Effector memory CD4-positive, alpha-beta T cell (primary cell): ENCODE results near the gene MAPT.

Experiments used
- DNase-seq, 3 donors: peaks; one replicate each; pipeline ENCODE4 v3.0.0-alpha.2; 2020
- H3K27ac ChIP-seq: 2 replicates; pipeline ENCODE4 v1.7.0; 2013; ENCODE audit warnings: mild to moderate bottlenecking, low read length, moderate library complexity; ENCODE audit not compliant: insufficient read depth, poor library complexity, severe bottlenecking
- H3K27me3 ChIP-seq: replicated peaks from 2 replicates; pipeline ENCODE4 v1.7.0; 2013; ENCODE audit warnings: mild to moderate bottlenecking, low read length; ENCODE audit not compliant: insufficient read depth, control insufficient read depth, poor library complexity, severe bottlenecking
- H3K36me3 ChIP-seq: 2 replicates; pipeline ENCODE4 v1.7.0; 2013; ENCODE audit warnings: mild to moderate bottlenecking, low read length, moderate library complexity; ENCODE audit not compliant: control insufficient read depth, insufficient read depth
- H3K4me1 ChIP-seq: 2 replicates; pipeline ENCODE4 v1.7.0; 2013; ENCODE audit warnings: low read length, mild to moderate bottlenecking; ENCODE audit not compliant: control insufficient read depth, insufficient read depth, poor library complexity, severe bottlenecking
- H3K4me3 ChIP-seq: 2 replicates; pipeline ENCODE4 v1.7.0; 2013; ENCODE audit warnings: low read length, low read depth, mild to moderate bottlenecking; ENCODE audit not compliant: insufficient read depth, poor library complexity, severe bottlenecking
- H3K9me3 ChIP-seq: 2 replicates; pipeline ENCODE4 v1.7.0; 2013; ENCODE audit warnings: mild to moderate bottlenecking, low read length, moderate library complexity; ENCODE audit not compliant: control insufficient read depth

The MAPT gene

DNA sequence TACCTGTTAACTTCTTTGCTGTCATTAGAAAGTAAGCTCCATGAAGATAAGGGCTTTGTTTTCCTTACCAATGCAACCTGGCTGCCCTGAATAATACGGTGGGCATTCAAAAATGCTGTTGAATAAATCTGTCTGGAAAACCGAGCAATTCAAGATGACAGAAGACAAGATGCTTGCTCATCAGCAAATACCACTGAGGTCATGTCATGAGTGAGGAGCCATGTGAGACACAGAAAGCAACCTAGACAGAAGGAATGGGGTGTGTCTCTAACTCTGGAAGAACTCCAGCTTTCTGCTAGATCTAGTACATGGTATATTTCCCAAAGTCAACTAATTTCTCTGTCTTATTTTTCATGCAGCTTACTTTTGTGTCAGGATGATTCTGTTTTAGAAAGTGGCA lies 168.9 kb downstream of the MAPT start:
- H3K9me3 ChIP-seq, result no peaks in the 10 kb centered on the region
- no peaks in the 10 kb centered on the region for H3K4me1 ChIP-seq
- H3K4me3 ChIP-seq, result no peak overlapping the region
- no peak overlapping the region for H3K27ac ChIP-seq
- H3K36me3 ChIP-seq, result peaks cover 38% of the 10 kb centered on the region
- no peak for DNase-seq
- no peaks in the 10 kb centered on the region for H3K27me3 ChIP-seq

DNA sequence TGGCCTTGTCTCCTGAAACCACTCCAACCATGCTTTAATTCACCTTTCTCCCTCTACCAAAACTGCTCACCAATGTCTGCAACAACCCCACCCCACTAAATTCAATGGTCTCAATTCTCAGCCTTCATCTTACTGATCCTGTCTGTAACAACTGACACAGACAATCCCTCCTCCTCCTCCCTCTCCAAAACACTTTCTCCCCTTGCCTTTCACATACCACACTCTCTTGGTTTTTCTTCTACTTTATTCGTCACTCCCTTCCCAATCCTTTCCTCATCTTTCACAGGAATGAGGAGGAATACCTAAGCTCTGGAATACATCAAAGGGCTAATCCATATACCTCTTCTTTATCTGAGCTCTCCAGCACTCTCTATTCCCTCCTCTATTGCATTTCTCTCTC lies 170.1 kb downstream of the MAPT start:
- no peak overlapping the region for H3K27ac ChIP-seq
- H3K4me1 ChIP-seq, result no peaks in the 10 kb centered on the region
- H3K36me3 ChIP-seq, result peaks cover 38% of the 10 kb centered on the region
- DNase-seq, result no peak
- no peak overlapping the region for H3K4me3 ChIP-seq
- no peaks in the 10 kb centered on the region for H3K9me3 ChIP-seq
- H3K27me3 ChIP-seq, result no peaks in the 10 kb centered on the region

DNA sequence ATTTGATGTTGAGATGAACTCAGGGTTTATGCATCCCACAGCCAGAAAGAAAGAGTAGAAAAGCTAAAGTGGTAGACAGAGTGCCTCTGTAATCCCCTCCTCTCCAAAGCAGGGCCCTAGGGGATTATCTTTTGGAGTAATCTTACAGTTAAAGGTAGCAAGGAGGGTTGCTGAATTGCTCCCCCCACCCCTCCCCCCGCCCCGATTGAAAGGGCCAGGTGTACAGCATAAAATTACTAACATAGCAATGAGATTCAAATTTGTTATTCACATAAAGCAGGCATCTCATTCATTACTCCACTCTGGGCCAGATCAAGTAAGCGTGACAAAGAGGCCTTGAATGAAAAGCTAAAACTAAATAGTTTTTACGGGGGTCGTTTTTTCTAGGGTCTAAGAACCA lies 177.4 kb downstream of the MAPT start:
- Histone ChIP-seq H3K27ac (no peak overlapping the region), H3K4me3 (no peak overlapping the region), H3K36me3 (peaks cover 10% of the 10 kb centered on the region), H3K4me1 (no peaks in the 10 kb centered on the region), H3K27me3 (no peaks in the 10 kb centered on the region), H3K9me3 (no peaks in the 10 kb centered on the region)
- DNase-seq, result no peak

DNA sequence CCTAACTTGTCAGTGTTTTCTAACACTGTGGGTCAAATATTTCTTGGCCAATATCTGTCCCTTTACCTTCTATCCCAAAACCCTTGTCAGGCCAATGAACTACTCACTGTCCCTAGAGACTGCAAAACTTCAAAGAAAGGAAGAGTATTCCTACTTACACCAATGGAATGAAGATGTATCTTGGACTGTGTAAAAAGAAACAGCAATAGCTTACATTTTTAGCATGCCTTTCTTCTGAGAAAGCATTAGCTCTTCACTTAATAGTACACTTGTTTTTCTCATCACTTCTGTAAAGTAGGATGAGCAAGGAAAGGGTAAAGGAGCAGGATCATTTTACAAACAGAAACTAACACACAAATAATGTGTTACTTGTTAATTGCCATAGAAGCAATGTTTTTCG lies 178.6 kb downstream of the MAPT start:
- no peak for DNase-seq
- no peaks in the 10 kb centered on the region for H3K4me1 ChIP-seq
- no peak overlapping the region for H3K4me3 ChIP-seq
- H3K9me3 ChIP-seq, result no peaks in the 10 kb centered on the region
- no peaks in the 10 kb centered on the region for H3K27me3 ChIP-seq
- no peak overlapping the region for H3K27ac ChIP-seq
- H3K36me3 ChIP-seq, result peaks cover 9% of the 10 kb centered on the region

GRCh38 chr17:46074540-46074939 lies 180.2 kb downstream of the MAPT start:
- no peak overlapping the region for H3K27ac ChIP-seq
- no peaks in the 10 kb centered on the region for H3K4me1 ChIP-seq
- DNase-seq, result no peak
- H3K4me3 ChIP-seq, result no peak overlapping the region
- H3K36me3 ChIP-seq, result peaks cover 16% of the 10 kb centered on the region
- no peaks in the 10 kb centered on the region for H3K27me3 ChIP-seq
- no peaks in the 10 kb centered on the region for H3K9me3 ChIP-seq
